ENCODE measurements around the gene LMX1B. TPM values are rescaled to one million over a fixed set of nuclear protein-coding genes. Genes with fewer than 3 reads are reported as not detected.

The LMX1B gene
- total and polyA plus RNA-seq, 2 donors (not counting 3 experiments of a cell fraction or from before 2014, with no cell fraction given): not detected

DNA sequence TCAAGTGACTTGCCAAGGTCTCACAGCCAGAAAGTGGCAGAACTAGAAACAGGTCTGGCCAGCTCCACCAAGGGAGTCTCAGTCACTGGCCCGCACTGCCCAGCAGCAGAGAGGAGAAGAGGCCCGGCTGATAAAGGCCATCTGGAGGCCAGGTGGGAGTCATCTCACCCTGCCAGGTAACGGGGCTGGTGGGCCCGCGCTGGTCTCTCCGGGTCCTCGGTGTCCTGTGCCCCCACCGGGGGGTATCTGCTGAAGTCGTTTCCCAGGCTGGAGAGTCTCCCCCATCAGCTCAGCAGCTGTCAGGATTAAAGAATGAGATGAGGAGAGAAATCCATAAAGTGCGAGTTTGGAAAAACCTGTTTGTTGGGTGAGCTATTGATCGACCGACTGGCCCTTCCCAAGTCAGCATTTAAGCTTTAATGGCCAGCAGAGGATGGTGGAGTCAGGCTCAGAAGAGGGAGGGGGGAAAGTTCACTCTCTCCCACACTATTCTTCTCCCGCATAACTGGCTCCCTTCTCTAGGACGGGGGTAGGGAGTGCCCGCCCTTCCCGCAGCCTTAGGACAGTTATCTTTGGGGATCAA, 30.3 kb downstream of the LMX1B start:
- CTCF ChIA-PET: interaction anchor here (0.9 kb wide), 1 partner anchor 47 kb away, joined by 4 read pairs; no protein-coding TSS in a partner anchor
- H4K20me1 ChIP-seq (replicated peaks; ENCODE audit: control insufficient read depth, extremely low read depth, insufficient read depth, low read length): no peaks in the 10 kb centered on the region
- H3K79me2 ChIP-seq (ENCODE audit: control insufficient read depth, insufficient read depth, low read length): no peaks in the 10 kb centered on the region
- BruUV-seq (replicated peaks): no TSS peak
- H3K4me2 ChIP-seq (ENCODE audit: insufficient read depth, low read length): no peak overlapping the region
- H3K9ac ChIP-seq (replicated peaks; ENCODE audit: extremely low read depth, insufficient read depth, low read length): no peak overlapping the region
- no peak overlapping the region for H3K4me3 ChIP-seq (replicated peaks in 1 of 3; ENCODE audit: insufficient read depth in 1 of 3, low read depth in 1 of 3, low read length in 3 of 3)
- dilution Hi-C loops (cut with MboI; ENCODE audit: extremely low pct_ligation_motif_present, low sequenced_read_pairs) (no loop called here), intact Hi-C loops (cut with micrococcal nuclease) (no loop called here)
- POLR2A ChIA-PET: no interaction called here
- H3K36me3 ChIP-seq (ENCODE audit: control insufficient read depth in 2 of 2, extremely low read depth in 1 of 2, insufficient read depth in 2 of 2, low read length in 2 of 2): no peaks in the 10 kb centered on the region
- no peaks in the 10 kb centered on the region for H3K9me1 ChIP-seq (replicated peaks; ENCODE audit: control insufficient read depth, extremely low read depth, insufficient read depth, low read length)
- TF ChIP-seq FOS (IDR thresholded peaks at IDR 0.05; ENCODE audit: borderline replicate concordance, insufficient read depth, low read length) (no peak), POLR2A (IDR thresholded peaks at IDR 0.05; ENCODE audit: low read depth, low read length) (no peak), POLR2AphosphoS5 (IDR thresholded peaks at IDR 0.05; ENCODE audit: insufficient read depth, low read depth, low read length) (no peak), EZH2 (IDR thresholded peaks at IDR 0.05; ENCODE audit: borderline replicate concordance, low read depth, low read length, severe bottlenecking) (no peak), GATA2 (IDR thresholded peaks at IDR 0.05; ENCODE audit: insufficient read depth, insufficient read length, low read depth, low read length) (no peak), MYC (IDR thresholded peaks at IDR 0.05; ENCODE audit: low read depth, low read length) (no peak), JUN (IDR thresholded peaks at IDR 0.05; ENCODE audit: borderline replicate concordance, insufficient read depth, insufficient read length, low read depth) (no peak)
- TF ChIP-seq, protein P1, sequence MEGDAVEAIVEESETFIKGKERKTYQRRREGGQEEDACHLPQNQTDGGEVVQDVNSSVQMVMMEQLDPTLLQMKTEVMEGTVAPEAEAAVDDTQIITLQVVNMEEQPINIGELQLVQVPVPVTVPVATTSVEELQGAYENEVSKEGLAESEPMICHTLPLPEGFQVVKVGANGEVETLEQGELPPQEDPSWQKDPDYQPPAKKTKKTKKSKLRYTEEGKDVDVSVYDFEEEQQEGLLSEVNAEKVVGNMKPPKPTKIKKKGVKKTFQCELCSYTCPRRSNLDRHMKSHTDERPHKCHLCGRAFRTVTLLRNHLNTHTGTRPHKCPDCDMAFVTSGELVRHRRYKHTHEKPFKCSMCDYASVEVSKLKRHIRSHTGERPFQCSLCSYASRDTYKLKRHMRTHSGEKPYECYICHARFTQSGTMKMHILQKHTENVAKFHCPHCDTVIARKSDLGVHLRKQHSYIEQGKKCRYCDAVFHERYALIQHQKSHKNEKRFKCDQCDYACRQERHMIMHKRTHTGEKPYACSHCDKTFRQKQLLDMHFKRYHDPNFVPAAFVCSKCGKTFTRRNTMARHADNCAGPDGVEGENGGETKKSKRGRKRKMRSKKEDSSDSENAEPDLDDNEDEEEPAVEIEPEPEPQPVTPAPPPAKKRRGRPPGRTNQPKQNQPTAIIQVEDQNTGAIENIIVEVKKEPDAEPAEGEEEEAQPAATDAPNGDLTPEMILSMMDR (IDR thresholded peaks at IDR 0.05; ENCODE audit: extremely low read depth in 1 of 2, insufficient read depth in 1 of 2, low read depth in 1 of 2, low read length in 2 of 2): no peak
- TF ChIP-seq, protein P2, sequence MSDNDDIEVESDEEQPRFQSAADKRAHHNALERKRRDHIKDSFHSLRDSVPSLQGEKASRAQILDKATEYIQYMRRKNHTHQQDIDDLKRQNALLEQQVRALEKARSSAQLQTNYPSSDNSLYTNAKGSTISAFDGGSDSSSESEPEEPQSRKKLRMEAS (IDR thresholded peaks at IDR 0.05; ENCODE audit: insufficient read depth, insufficient read length): no peak
- no peak overlapping the region for H2AFZ ChIP-seq (ENCODE audit: low read depth, low read length)
- FAIRE-seq (no peak), DNase-seq (ENCODE audit: low read depth, low spot score) (no peak)
- H3K4me1 ChIP-seq (ENCODE audit: control insufficient read depth, extremely low read depth, insufficient read depth, low read length): no peaks in the 10 kb centered on the region
- peaks cover 43 to 69% of the 10 kb centered on the region in 2 experiments for H3K27me3 ChIP-seq (ENCODE audit: control insufficient read depth in 2 of 2, insufficient read depth in 2 of 2, low read length in 2 of 2)
- H3K9me3 ChIP-seq (replicated peaks; ENCODE audit: control insufficient read depth, insufficient read depth, low read length): no peaks in the 10 kb centered on the region
- H3K27ac ChIP-seq (ENCODE audit: insufficient read depth, low read depth, low read length): no peak overlapping the region

All from endothelial cell of umbilical vein (primary cell).